GM12878 (cell line): ENCODE measurements around the gene DNASE2. TPM values are rescaled to one million over a fixed set of nuclear protein-coding genes. Genes with fewer than 3 reads are reported as not detected.

Source experiments
- ATAC-seq: fragments of 200-7000 bp; cut with Tn5 transposase; 3 replicates; pipeline ENCODE4 v1.9.1; 2020; ENCODE audit warnings: mild to moderate bottlenecking, moderate library complexity
- Bru-seq: library from RNA; stranded (reverse); fragments of 400-500 nt; gene quantifications from one replicate; lab custom pipeline; 2021; lab: Mats Ljungman, UMichigan
- BruChase-seq, 2 experiments: library from RNA; stranded (reverse); fragments of 400-500 nt; gene quantifications; one replicate each; lab custom pipeline; 2021; lab: Mats Ljungman, UMichigan
- BruUV-seq: library from RNA; stranded (reverse); fragments of 400-500 nt; replicated peaks from 2 replicates; lab custom pipeline; 2021; lab: Mats Ljungman, UMichigan
- CTCF ChIA-PET: fragments of 300-600 bp; sonication (Branson Sonifier 250); formaldehyde crosslinking; extraction: SDS; loops from one replicate; lab custom pipeline; 2021; ENCODE audit warnings: inconsistent platforms; lab: Yijun Ruan, JAX
- POLR2A ChIA-PET: fragments of 350-600 bp; formaldehyde crosslinking; extraction: SDS; loops from one replicate; lab custom pipeline; 2021; ENCODE audit warnings: inconsistent platforms; lab: Charles Lee
- RAD21 ChIA-PET: fragments of 300-600 bp; sonication (Branson Sonifier 250); formaldehyde crosslinking; loops from one replicate; lab custom pipeline; 2023; ENCODE audit warnings: antibody characterized with exemption; ENCODE audit not compliant: unreplicated experiment; lab: Charles Lee
- SMC1A ChIA-PET: fragments of 300-600 bp; sonication (Branson Sonifier 250); formaldehyde crosslinking; loops from one replicate; lab custom pipeline; 2023; ENCODE audit not compliant: unreplicated experiment, uncharacterized antibody; lab: Charles Lee
- DNase-seq: peaks from one replicate; pipeline ENCODE4 v3.0.0-alpha.2; 2011; ENCODE audit warnings: low read depth, low spot score
- FAIRE-seq: peaks from 3 replicates; lab custom pipeline; 2011; peaks lifted over from hg19 to GRCh38; lab: Jason Lieb, UNC
- H2AFZ ChIP-seq: 2 replicates; pipeline ENCODE4 v1.6.0; 2011; ENCODE audit warnings: low read depth, low read length, control low read depth; ENCODE audit not compliant: control insufficient read depth
- H3K27ac ChIP-seq: 2 replicates; pipeline ENCODE4 v1.5.1; 2011; ENCODE audit warnings: control low read depth; ENCODE audit not compliant: control insufficient read depth, insufficient read depth
- H3K27me3 ChIP-seq, 2 experiments: replicated peaks in 1 of 2; 2 replicates each; pipeline versions ENCODE4 v1.6.0 to v1.6.1; 2011; ENCODE audit warnings: low read length in 1 of 2; ENCODE audit not compliant: control insufficient read depth in 2 of 2, insufficient read depth in 2 of 2
- H3K36me3 ChIP-seq, 2 experiments: 2 replicates each; pipeline ENCODE4 v1.5.1; 2011; ENCODE audit warnings: low read length in 1 of 2; ENCODE audit not compliant: control insufficient read depth in 2 of 2, insufficient read depth in 2 of 2
- H3K4me1 ChIP-seq: 2 replicates; pipeline ENCODE4 v1.6.1; 2011; ENCODE audit warnings: mild to moderate bottlenecking, low read length, moderate library complexity, mixed read lengths; ENCODE audit not compliant: control insufficient read depth, insufficient read depth
- H3K4me2 ChIP-seq: 2 replicates; pipeline ENCODE4 v1.6.0; 2011; ENCODE audit warnings: control low read depth; ENCODE audit not compliant: control insufficient read depth, insufficient read depth
- H3K4me3 ChIP-seq: fragments of 200-600 bp; sonication (generic); 2 replicates; pipeline ENCODE4 v1.5.1; 2016
- H3K79me2 ChIP-seq: 2 replicates; pipeline ENCODE4 v1.6.0; 2011; ENCODE audit warnings: low read length; ENCODE audit not compliant: control insufficient read depth, insufficient read depth
- H3K9ac ChIP-seq: 2 replicates; pipeline ENCODE4 v1.8.0; 2011; ENCODE audit warnings: low read length, control low read depth, mixed read lengths; ENCODE audit not compliant: control insufficient read depth, insufficient read depth
- H3K9me3 ChIP-seq: replicated peaks from 3 replicates; pipeline ENCODE4 v1.5.1; 2011; ENCODE audit warnings: mild to moderate bottlenecking, low read length; ENCODE audit not compliant: control insufficient read depth, insufficient read depth
- H4K20me1 ChIP-seq: 2 replicates; pipeline ENCODE4 v1.6.0; 2011; ENCODE audit not compliant: control insufficient read depth, insufficient read depth
- ASH2L ChIP-seq: fragments of 300-600, 200-600 bp; sonication (generic); IDR thresholded peaks from 2 replicates; pipeline ENCODE4 v1.6.1; 2017; ENCODE audit warnings: low read depth, mild to moderate bottlenecking, borderline replicate concordance
- CEBPB ChIP-seq, 2 experiments: fragments of 150-350 bp in 1 of 2; IDR thresholded peaks; 2 replicates each; pipeline ENCODE4 v1.6.1; 2012 to 2014; ENCODE audit warnings: low read depth in 2 of 2, low read length in 2 of 2, borderline replicate concordance in 1 of 2, inconsistent platforms in 1 of 2
- MTA3 ChIP-seq: IDR thresholded peaks from 2 replicates; pipeline ENCODE4 v1.6.1; 2012; ENCODE audit warnings: low read length, inconsistent platforms, borderline replicate concordance
- RBBP5 ChIP-seq: fragments of 200-600 bp; sonication (generic); conservative IDR thresholded peaks from 2 replicates; pipeline ENCODE4 v1.6.1; 2016
- RCOR1 ChIP-seq: conservative IDR thresholded peaks from 2 replicates; pipeline ENCODE4 v1.6.1; 2012; ENCODE audit warnings: low read depth, low read length, improper control_type of control experiment
- SMARCA5 ChIP-seq: fragments of 450-650 bp; IDR thresholded peaks from 2 replicates; pipeline ENCODE4 v1.6.1; 2017; ENCODE audit warnings: mild to moderate bottlenecking
- SREBF1 ChIP-seq: IDR thresholded peaks from 2 replicates; pipeline ENCODE4 v1.6.1; 2012; ENCODE audit warnings: mild to moderate bottlenecking, low read length
- SRF ChIP-seq, 2 experiments: IDR thresholded peaks; 2 replicates each; pipeline ENCODE4 v1.6.1; 2011; ENCODE audit warnings: low read depth in 2 of 2, low read length in 2 of 2, mild to moderate bottlenecking in 1 of 2, moderate library complexity in 1 of 2
- YY1 ChIP-seq: IDR thresholded peaks from 2 replicates; pipeline ENCODE4 v1.6.1; 2011; ENCODE audit warnings: low read depth, mild to moderate bottlenecking, low read length
- ZBED1 ChIP-seq: IDR thresholded peaks from 2 replicates; pipeline ENCODE4 v1.6.1; 2016; ENCODE audit warnings: borderline replicate concordance
- WGBS: methylation state at CpG from one replicate; pipeline ENCODE4 v1.1.6; 2016; ENCODE audit warnings: low lambda C conversion rate; ENCODE audit not compliant: insufficient replicate concordance, insufficient coverage; ENCODE audit errors: missing lambda C conversion rate; 5-methylcytosine and 5-hydroxymethylcytosine counted together
- in situ Hi-C: fragments of 300-500 bp; cut with MboI; formaldehyde crosslinking; loops from 9 replicates; pipeline ENCODE4 v1.14.3; 2018; ENCODE audit warnings: mixed read lengths
- intact Hi-C: fragments of 100-400 bp; cut with micrococcal nuclease; formaldehyde crosslinking; loops from one replicate; pipeline ENCODE4 v1.14.2; 2022; ENCODE audit not compliant: unreplicated experiment
- long read RNA-seq, 2 experiments: library from polyadenylated mRNA; unstranded; transcript quantifications; one replicate each; pipeline ENCODE4 v2.0.0, GENCODE V29; 2019 to 2020
- polyA minus RNA-seq, 3 experiments: library from RNA; depleted of rRNA, polyadenylated mRNA; stranded (reverse); fragments of >200 nt; gene quantifications; 2 replicates each; pipeline ENCODE4 v1.2.3, GENCODE V29; 2011
- polyA plus RNA-seq, 11 experiments: library from polyadenylated mRNA; depleted of rRNA in 4 of 11; unstranded in 6 of 11; stranded (reverse) in 5 of 11; fragments of >200 nt; fragmentation: Nextera tagmentation in 4 of 11; fragmentation: Illumina TruSeq in 1 of 11; extraction: Ambion mirVana in 4 of 11; extraction: Trizol in 1 of 11; gene quantifications; 1 replicate in 1 of 11; 2 replicates in 10 of 11; pipeline versions ENCODE4 v1.2.1 to v1.2.3, GENCODE V29; 2011 to 2016; ENCODE audit warnings: inconsistent platforms in 2 of 11, missing spikeins in 2 of 11, low read depth in 1 of 11
- total RNA-seq, 4 experiments: library from RNA; depleted of rRNA in 3 of 4; stranded (reverse); fragments of >200 nt in 3 of 4; fragmentation: Illumina TruSeq in 1 of 4; extraction: Trizol in 1 of 4; gene quantifications; 2 replicates each; pipeline versions ENCODE4 v1.2.1 to v1.2.3, GENCODE V29; 2013 to 2021
- TF ChIP-seq, protein P1 (sequence below): fragments of 450-650 bp; IDR thresholded peaks from 2 replicates; pipeline ENCODE4 v1.6.1; 2016; ENCODE audit warnings: mild to moderate bottlenecking
- TF ChIP-seq, protein P2 (sequence below): fragments of 450-650 bp; IDR thresholded peaks from 2 replicates; pipeline ENCODE4 v1.6.1; 2017; ENCODE audit warnings: mild to moderate bottlenecking

The DNASE2 gene, protein sequence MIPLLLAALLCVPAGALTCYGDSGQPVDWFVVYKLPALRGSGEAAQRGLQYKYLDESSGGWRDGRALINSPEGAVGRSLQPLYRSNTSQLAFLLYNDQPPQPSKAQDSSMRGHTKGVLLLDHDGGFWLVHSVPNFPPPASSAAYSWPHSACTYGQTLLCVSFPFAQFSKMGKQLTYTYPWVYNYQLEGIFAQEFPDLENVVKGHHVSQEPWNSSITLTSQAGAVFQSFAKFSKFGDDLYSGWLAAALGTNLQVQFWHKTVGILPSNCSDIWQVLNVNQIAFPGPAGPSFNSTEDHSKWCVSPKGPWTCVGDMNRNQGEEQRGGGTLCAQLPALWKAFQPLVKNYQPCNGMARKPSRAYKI
- 13.7 and 17.4 TPM in 2 replicates for total RNA-seq (2013; cell fraction: nucleolus; rRNA removed)
- 20.8 and 25.2 TPM in 2 replicates for total RNA-seq (2014; rRNA removed)
- total RNA-seq (2014; rRNA removed; fragmentation: Illumina TruSeq; extraction: Trizol): 19.5 and 20.3 TPM in 2 replicates
- total RNA-seq (2021): 21.4 and 22.6 TPM in 2 replicates
- polyA plus RNA-seq (2011; ENCODE audit: low read depth): 14.1 TPM
- 21.4 and 32.1 TPM in 2 replicates for polyA plus RNA-seq (2011; rRNA removed)
- polyA plus RNA-seq (2011; cell fraction: cytosol; rRNA removed): 47.3 and 53.2 TPM in 2 replicates
- 8.6 and 8.7 TPM in 2 replicates for polyA plus RNA-seq (2011; cell fraction: nucleus; rRNA removed)
- polyA plus RNA-seq (2012): 21.2 and 22.1 TPM in 2 replicates
- 15.9 and 20.8 TPM in 2 replicates for polyA plus RNA-seq (2014; fragmentation: Illumina TruSeq; extraction: Trizol)
- 1 to 10 TPM; 4.9 to 7.8 TPM for polyA plus RNA-seq (2014; fragmentation: Nextera tagmentation; extraction: Ambion mirVana)
- 31.5 and 35.1 TPM in 2 replicates for polyA plus RNA-seq (2014; rRNA removed)
- polyA plus RNA-seq (2016; fragmentation: Nextera tagmentation; extraction: Ambion mirVana): 10 to 100 TPM; 22.6 to 22.8 TPM
- 26.0 and 46.8 TPM in 2 replicates for polyA minus RNA-seq (2011; rRNA and poly(A)+ RNA removed)
- 13.5 and 18.7 TPM in 2 replicates for polyA minus RNA-seq (2011; cell fraction: cytosol; rRNA and poly(A)+ RNA removed)
- 5.6 and 7.7 TPM in 2 replicates for polyA minus RNA-seq (2011; cell fraction: nucleus; rRNA and poly(A)+ RNA removed)
- percentile 77 among the genes with signal in this experiment for Bru-seq, nascent RNA
- BruChase-seq, experiment 1, labeled RNA remaining after a 6-hour chase: percentile 82 among the genes with signal in this experiment
- BruChase-seq, experiment 2, labeled RNA remaining after a 2-hour chase: percentile 78 among the genes with signal in this experiment
- long read RNA-seq, experiment 1, transcript DNASE2-201 (6 exons, 1,955 nt): major isoform, 33 of 34 reads
- long read RNA-seq, experiment 1, partial matches to known transcripts: 0 of 34 reads
- long read RNA-seq, experiment 1, other reads (novel, unspliced or antisense): 1 of 34 reads
- long read RNA-seq, experiment 2, transcript DNASE2-201 (6 exons, 1,955 nt): major isoform, 43 of 52 reads
- long read RNA-seq, experiment 2, partial matches to known transcripts: 8 of 52 reads
- long read RNA-seq, experiment 2, other reads (novel, unspliced or antisense): 1 of 52 reads

DNA sequence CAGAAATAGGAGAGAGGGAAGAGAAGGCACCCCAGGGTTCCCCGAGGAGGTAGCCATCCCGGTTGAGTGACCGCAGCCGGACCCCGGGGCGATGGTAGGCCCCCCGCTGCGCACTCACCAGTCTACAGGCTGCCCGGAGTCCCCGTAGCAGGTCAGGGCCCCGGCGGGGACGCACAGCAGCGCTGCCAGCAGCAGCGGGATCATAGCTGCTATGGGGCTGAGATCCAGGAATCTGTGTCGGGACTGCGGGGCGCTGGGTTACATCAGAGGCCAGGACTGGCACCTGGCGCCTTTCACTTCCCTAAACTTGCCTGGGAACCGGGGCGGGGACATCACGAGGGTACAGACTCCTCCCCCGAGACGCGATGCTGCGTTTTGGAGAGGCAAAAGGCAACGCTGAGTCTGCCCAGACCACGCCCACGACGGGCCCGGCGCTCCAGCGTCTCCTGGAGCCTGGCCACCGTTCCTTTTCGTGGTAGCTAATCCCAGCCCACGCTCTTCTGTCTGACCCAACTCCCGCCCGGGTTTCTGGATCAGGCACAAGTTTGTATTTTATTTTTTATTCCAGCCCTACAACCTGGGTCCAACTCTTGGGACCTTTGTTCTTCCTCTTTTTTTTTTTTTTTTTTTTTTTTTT, at the start of gene DNASE2:
TSS of gene DNASE2 (minus strand) at position 278 of the 637 bp plus-strand sequence. CDS start at position 204, 74 bp downstream.
- peaks cover 0 to 4% of the 10 kb centered on the region in 2 experiments; a peak in 2 of 4 replicates for H3K36me3 ChIP-seq
- H3K4me1 ChIP-seq: peaks cover 16% of the 10 kb centered on the region
- in situ Hi-C loops: loop anchor here (10.0 kb wide), 1 partner anchor 214 kb away; no protein-coding TSS in a partner anchor
- FAIRE-seq: peak; percentile 99
- peaks cover 4% of the 10 kb centered on the region; the same call in 1 of the 2 replicates for H3K79me2 ChIP-seq
- DNase-seq: peak; percentile 85
- peaks cover 7% of the 10 kb centered on the region for H3K9me3 ChIP-seq
- CTCF ChIA-PET: interaction anchor here (1.1 to 13.2 kb wide), 13 partner anchors 9 to 121 kb away, joined by 3 to 182 read pairs (median 4); partner anchors contain the start of genes FARSA and GCDH
- peak within 1 kb of the TSS; percentile 75 for H3K9ac ChIP-seq
- ATAC-seq: peak; percentile 88
- POLR2A ChIA-PET: interaction anchor here (0.5 to 3.3 kb wide), 9 partner anchors 10 to 147 kb away, joined by 3 to 35 read pairs (median 4); partner anchors contain the start of genes CALR, FARSA, GCDH and PRDX2
- H3K4me2 ChIP-seq: peak within 1 kb of the TSS; percentile 91
- no peaks in the 10 kb centered on the region; a peak in 1 of 4 replicates for H3K27me3 ChIP-seq
- H2AFZ ChIP-seq: peak within 1 kb of the TSS; percentile 92
- no peaks in the 10 kb centered on the region for H4K20me1 ChIP-seq
- peak within 1 kb of the TSS; percentile 82 for H3K27ac ChIP-seq
- no TSS peak for BruUV-seq
- peak within 1 kb of the TSS; percentile 90 for H3K4me3 ChIP-seq
- SMC1A ChIA-PET: interaction anchor here (0.8 to 4.1 kb wide), 4 partner anchors 10 to 96 kb away, joined by 3 to 23 read pairs (median 4); partner anchors contain the start of gene GCDH
- RAD21 ChIA-PET: interaction anchor here (0.7 to 2.4 kb wide), 4 partner anchors 9 to 223 kb away, joined by 3 to 21 read pairs (median 12); partner anchors contain the start of gene GCDH
- intact Hi-C loops: no loop called here
- 2% methylated on average over 38 of the region's 38 CpGs for WGBS
- no peak for TF ChIP-seq SREBF1
- TF ChIP-seq CEBPB (IDR thresholded peaks at IDR 0.05; ENCODE audit: borderline replicate concordance in 1 of 2, low read depth in 2 of 2, low read length in 2 of 2): no peak
- TF ChIP-seq MTA3: no peak
- TF ChIP-seq, protein P1, sequence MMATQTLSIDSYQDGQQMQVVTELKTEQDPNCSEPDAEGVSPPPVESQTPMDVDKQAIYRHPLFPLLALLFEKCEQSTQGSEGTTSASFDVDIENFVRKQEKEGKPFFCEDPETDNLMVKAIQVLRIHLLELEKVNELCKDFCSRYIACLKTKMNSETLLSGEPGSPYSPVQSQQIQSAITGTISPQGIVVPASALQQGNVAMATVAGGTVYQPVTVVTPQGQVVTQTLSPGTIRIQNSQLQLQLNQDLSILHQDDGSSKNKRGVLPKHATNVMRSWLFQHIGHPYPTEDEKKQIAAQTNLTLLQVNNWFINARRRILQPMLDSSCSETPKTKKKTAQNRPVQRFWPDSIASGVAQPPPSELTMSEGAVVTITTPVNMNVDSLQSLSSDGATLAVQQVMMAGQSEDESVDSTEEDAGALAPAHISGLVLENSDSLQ: peak; percentile 55; the same call in 1 of the 2 replicates
- TF ChIP-seq SMARCA5: no peak
- peak; percentile 55; the same call in 1 of the 2 replicates for TF ChIP-seq RCOR1
- no peak for TF ChIP-seq SRF (IDR thresholded peaks at IDR 0.05; ENCODE audit: low read depth in 2 of 2, low read length in 2 of 2)
- no peak for TF ChIP-seq RBBP5
- TF ChIP-seq ASH2L: no peak
- TF ChIP-seq, protein P2, sequence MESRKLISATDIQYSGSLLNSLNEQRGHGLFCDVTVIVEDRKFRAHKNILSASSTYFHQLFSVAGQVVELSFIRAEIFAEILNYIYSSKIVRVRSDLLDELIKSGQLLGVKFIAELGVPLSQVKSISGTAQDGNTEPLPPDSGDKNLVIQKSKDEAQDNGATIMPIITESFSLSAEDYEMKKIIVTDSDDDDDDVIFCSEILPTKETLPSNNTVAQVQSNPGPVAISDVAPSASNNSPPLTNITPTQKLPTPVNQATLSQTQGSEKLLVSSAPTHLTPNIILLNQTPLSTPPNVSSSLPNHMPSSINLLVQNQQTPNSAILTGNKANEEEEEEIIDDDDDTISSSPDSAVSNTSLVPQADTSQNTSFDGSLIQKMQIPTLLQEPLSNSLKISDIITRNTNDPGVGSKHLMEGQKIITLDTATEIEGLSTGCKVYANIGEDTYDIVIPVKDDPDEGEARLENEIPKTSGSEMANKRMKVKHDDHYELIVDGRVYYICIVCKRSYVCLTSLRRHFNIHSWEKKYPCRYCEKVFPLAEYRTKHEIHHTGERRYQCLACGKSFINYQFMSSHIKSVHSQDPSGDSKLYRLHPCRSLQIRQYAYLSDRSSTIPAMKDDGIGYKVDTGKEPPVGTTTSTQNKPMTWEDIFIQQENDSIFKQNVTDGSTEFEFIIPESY: no peak
- TF ChIP-seq YY1: 0 out of 2 replicates have a peak, but pooled peaks have one; percentile 8
- TF ChIP-seq ZBED1: no peak
